ENCODE results near the gene U2AF2. TPM values are rescaled to one million over a fixed set of nuclear protein-coding genes. Genes with fewer than 3 reads are reported as not detected.
A peak's percentile ranks its signal among the peaks of the same experiment; 100 is the strongest.

The U2AF2 gene
- polyA plus RNA-seq, 2 donors: 110 to 120 TPM

DNA sequence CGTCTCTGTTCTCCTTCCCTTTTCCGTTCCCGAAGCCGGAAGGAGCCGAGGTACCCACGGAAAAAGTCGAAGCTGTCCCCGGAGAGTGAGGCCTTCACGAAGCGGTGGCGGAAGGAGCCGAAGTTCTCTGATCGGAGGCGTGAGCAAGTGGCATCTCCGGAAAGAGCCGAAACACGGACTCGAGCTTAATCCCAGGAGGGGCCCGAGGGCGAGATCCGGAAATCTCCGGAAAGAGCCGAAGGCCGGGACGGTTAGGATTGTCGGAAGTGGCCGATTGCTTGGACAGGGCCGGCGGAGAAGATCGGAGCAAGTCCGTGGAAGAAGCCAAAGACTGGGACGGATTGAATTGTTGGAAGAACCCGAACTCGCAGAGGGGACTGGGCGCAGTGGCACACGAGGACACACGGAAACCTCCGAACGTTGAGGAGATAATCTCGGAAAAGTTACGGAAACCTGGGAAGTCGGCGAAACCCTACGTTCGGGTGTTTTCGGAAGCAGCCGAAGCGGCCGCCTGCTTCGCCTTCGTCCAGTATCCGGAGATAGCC, 440 bp upstream of the U2AF2 start:
- 0% methylated on average over 52 of the region's 52 CpGs for WGBS, 2 donors
- peak overlapping the region; percentile 56 to 90 for H3K4me3 ChIP-seq (ENCODE audit: low read depth in 1 of 2, low read length in 2 of 2)
- peak overlapping the region; percentile 94 to 95 for H3K27ac ChIP-seq (ENCODE audit: low read depth in 2 of 2, low read length in 1 of 2)
- peaks cover 0 to 6% of the 10 kb centered on the region in 2 donors for H3K36me3 ChIP-seq (ENCODE audit: control insufficient read depth in 2 of 2, insufficient read depth in 2 of 2, low read length in 1 of 2)
- peaks cover 7 to 21% of the 10 kb centered on the region in 2 donors for H3K4me1 ChIP-seq (ENCODE audit: control insufficient read depth in 2 of 2, insufficient read depth in 2 of 2, low read length in 1 of 2)
- no peaks in the 10 kb centered on the region for H3K27me3 ChIP-seq (ENCODE audit: control insufficient read depth in 1 of 2, insufficient read depth in 2 of 2, low read length in 2 of 2)
- H3K9me3 ChIP-seq (ENCODE audit: control insufficient read depth in 2 of 2, insufficient read depth in 1 of 2, low read depth in 1 of 2, low read length in 1 of 2): no peaks in the 10 kb centered on the region

DNA sequence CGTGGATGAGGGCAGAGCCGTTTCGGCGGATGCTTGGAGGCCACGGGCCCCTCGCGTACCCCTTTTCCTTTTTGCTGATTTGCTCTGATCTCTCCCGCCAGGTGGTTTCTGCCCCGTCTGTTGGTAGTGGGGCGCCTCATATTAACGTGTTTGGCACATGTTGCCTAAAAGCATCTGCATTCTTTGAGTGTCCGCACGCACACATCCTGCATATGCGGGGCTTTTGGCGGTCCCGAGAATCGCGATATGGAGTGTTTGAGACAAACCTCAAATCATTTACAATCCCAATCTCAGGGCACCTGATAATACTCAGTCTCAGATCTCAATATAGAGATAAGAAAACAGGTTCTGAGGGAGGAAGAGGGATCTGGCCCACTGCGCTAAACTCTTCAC, 809 bp downstream of the U2AF2 start:
- Histone ChIP-seq H3K4me3 (ENCODE audit: low read depth in 1 of 2, low read length in 2 of 2) (peak overlapping the region; percentile 85 to 90), H3K27me3 (ENCODE audit: control insufficient read depth in 1 of 2, insufficient read depth in 2 of 2, low read length in 2 of 2) (no peaks in the 10 kb centered on the region), H3K9me3 (ENCODE audit: control insufficient read depth in 2 of 2, insufficient read depth in 1 of 2, low read depth in 1 of 2, low read length in 1 of 2) (no peaks in the 10 kb centered on the region), H3K4me1 (ENCODE audit: control insufficient read depth in 2 of 2, insufficient read depth in 2 of 2, low read length in 1 of 2) (peaks cover 12 to 19% of the 10 kb centered on the region in 2 donors), H3K27ac (ENCODE audit: low read depth in 2 of 2, low read length in 1 of 2) (peak overlapping the region; percentile 98 to 99), H3K36me3 (ENCODE audit: control insufficient read depth in 2 of 2, insufficient read depth in 2 of 2, low read length in 1 of 2) (peaks cover 5 to 12% of the 10 kb centered on the region in 2 donors)
- WGBS, 2 donors: 0 to 1% methylated on average over 19 of the region's 19 CpGs

DNA sequence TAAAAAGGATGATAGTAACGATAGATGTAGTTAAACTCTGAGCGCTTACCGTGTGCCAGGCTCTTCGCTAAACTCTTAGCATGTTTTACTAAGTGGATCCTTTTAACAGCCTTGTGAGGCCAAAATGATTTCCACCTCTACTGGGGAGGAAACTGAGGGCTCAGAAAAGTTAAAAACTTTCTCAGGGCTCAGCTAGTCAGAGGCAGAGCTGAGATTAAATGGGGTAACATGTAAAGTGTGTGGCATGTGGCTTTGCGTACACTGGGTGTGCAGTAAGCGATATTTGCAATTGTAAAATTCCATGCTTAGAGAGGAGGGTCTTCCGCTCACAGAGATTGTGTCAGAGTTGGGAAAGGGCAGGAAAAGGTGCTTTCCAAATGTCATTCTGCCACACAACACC, 1.7 kb downstream of the U2AF2 start:
- Histone ChIP-seq H3K36me3 (ENCODE audit: control insufficient read depth in 2 of 2, insufficient read depth in 2 of 2, low read length in 1 of 2) (peaks cover 10 to 21% of the 10 kb centered on the region in 2 donors), H3K27ac (ENCODE audit: low read depth in 2 of 2, low read length in 1 of 2) (no peak overlapping the region)

DNA sequence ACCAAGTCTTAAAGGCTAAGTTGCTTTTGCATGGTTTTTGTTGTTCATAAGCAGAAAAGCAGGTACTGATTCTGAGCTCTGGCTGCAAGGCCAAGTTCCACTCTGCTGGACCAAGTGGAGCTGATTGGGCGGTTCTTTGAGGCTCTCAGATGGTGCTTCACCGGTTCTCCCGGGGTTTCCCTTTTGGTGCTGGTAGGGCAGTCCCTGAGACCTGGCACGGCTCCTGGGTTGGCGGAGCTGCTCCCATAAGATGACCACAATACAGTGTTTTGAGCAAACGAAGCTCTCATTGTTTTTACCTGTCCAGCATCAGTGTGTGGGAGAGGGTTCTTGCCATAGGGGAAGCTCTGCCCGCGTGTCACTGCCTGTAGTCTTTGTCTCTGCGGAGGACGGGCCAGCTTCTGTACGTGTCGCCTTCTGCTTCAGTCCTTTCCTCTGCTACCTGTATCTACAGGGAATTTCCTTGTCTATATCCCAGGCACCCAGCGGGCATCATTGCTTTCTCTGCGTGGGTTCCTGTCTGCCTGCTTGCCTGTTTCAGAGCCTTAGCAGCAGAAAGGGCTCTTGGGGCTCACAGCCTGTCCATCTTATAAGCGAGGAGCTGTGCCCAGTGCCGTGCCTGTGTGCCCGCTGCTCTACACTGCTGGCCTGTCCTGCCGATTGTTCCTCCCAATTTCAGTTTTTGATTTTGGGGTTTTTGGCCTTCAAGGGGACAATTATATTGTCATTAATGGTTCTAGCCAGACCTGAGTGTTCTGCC, 2.3 kb downstream of the U2AF2 start:
- Histone ChIP-seq H3K4me3 (ENCODE audit: low read depth in 1 of 2, low read length in 2 of 2) (peak overlapping the region; percentile 7 to 90), H3K36me3 (ENCODE audit: control insufficient read depth in 2 of 2, insufficient read depth in 2 of 2, low read length in 1 of 2) (peaks cover 14 to 27% of the 10 kb centered on the region in 2 donors), H3K4me1 (ENCODE audit: control insufficient read depth in 2 of 2, insufficient read depth in 2 of 2, low read length in 1 of 2) (peaks cover 12 to 19% of the 10 kb centered on the region in 2 donors), H3K9me3 (ENCODE audit: control insufficient read depth in 2 of 2, insufficient read depth in 1 of 2, low read depth in 1 of 2, low read length in 1 of 2) (no peaks in the 10 kb centered on the region), H3K27ac (ENCODE audit: low read depth in 2 of 2, low read length in 1 of 2) (peak overlapping the region in 1 of 2 donors; percentile 26), H3K27me3 (ENCODE audit: control insufficient read depth in 1 of 2, insufficient read depth in 2 of 2, low read length in 2 of 2) (no peaks in the 10 kb centered on the region)
- 21 to 23% methylated on average over 18 of the region's 18 CpGs for WGBS, 2 donors

More for the DNA sequence above, 1.7 kb downstream of the U2AF2 start:
- peaks cover 12 to 19% of the 10 kb centered on the region in 2 donors for H3K4me1 ChIP-seq (ENCODE audit: control insufficient read depth in 2 of 2, insufficient read depth in 2 of 2, low read length in 1 of 2)
- 43 to 44% methylated on average over 7 of the region's 7 CpGs for WGBS, 2 donors
- no peaks in the 10 kb centered on the region for H3K9me3 ChIP-seq (ENCODE audit: control insufficient read depth in 2 of 2, insufficient read depth in 1 of 2, low read depth in 1 of 2, low read length in 1 of 2)
- peak overlapping the region in 1 of 2 donors; percentile 90 for H3K4me3 ChIP-seq (ENCODE audit: low read depth in 1 of 2, low read length in 2 of 2)
- H3K27me3 ChIP-seq (ENCODE audit: control insufficient read depth in 1 of 2, insufficient read depth in 2 of 2, low read length in 2 of 2): no peaks in the 10 kb centered on the region

DNA sequence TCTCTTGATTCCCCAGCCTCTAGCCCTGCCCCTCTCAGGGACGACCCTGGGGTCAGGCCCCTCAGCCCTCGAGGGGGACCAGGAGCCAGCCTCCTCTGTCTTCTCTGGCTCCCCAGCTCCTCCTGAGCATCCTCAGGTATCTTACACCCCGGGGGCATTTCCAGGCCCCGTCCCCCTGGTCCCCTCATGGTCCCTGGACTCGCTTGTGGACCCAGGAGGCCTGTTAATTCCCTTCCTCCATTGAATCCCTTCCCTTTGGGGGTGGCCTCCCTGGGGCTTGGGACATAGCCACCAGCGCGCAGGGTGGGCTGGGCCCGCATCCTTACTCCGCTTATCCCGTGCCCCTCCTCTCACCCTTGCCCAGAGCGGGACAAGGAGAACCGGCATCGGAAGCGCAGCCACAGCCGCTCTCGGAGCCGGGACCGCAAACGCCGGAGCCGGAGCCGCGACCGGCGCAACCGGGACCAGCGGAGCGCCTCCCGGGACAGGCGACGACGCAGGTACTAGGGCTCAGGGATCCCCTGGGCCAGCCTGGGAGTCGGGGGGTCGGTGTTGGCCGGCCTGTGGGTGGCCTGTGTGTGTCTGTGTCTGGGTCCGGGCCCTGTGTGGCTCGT, 4.1 kb downstream of the U2AF2 start:
- no peaks in the 10 kb centered on the region for H3K27me3 ChIP-seq (ENCODE audit: control insufficient read depth in 1 of 2, insufficient read depth in 2 of 2, low read length in 2 of 2)
- peaks cover 12 to 19% of the 10 kb centered on the region in 2 donors for H3K4me1 ChIP-seq (ENCODE audit: control insufficient read depth in 2 of 2, insufficient read depth in 2 of 2, low read length in 1 of 2)
- no peak overlapping the region for H3K4me3 ChIP-seq (ENCODE audit: low read depth in 1 of 2, low read length in 2 of 2)
- no peaks in the 10 kb centered on the region for H3K9me3 ChIP-seq (ENCODE audit: control insufficient read depth in 2 of 2, insufficient read depth in 1 of 2, low read depth in 1 of 2, low read length in 1 of 2)
- WGBS, 2 donors: 90 to 91% methylated on average over 36 to 37 of the region's 37 CpGs
- H3K36me3 ChIP-seq (ENCODE audit: control insufficient read depth in 2 of 2, insufficient read depth in 2 of 2, low read length in 1 of 2): peaks cover 28 to 43% of the 10 kb centered on the region in 2 donors
- H3K27ac ChIP-seq (ENCODE audit: low read depth in 2 of 2, low read length in 1 of 2): no peak overlapping the region

DNA sequence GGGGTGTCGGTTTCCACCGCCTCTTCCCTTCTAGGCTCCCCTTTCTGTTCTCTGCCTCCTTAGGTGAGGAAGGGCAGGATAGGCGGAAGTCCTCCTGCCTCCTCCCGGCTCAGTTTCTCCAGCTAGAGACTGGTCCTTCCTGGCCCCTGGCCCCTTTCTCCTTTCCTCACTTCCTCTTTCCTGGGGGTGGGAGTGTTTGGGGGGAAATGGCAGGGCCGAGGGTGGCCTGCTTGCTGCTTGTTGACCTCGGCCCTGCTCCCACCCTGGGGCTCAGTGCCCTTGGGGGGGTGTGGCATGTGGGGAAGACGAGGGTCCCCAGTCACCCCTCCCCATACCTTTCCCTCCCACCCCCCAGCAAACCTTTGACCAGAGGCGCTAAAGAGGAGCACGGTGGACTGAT, 5.0 kb downstream of the U2AF2 start:
- Histone ChIP-seq H3K27me3 (ENCODE audit: control insufficient read depth in 1 of 2, insufficient read depth in 2 of 2, low read length in 2 of 2) (no peaks in the 10 kb centered on the region), H3K9me3 (ENCODE audit: control insufficient read depth in 2 of 2, insufficient read depth in 1 of 2, low read depth in 1 of 2, low read length in 1 of 2) (no peaks in the 10 kb centered on the region), H3K27ac (ENCODE audit: low read depth in 2 of 2, low read length in 1 of 2) (no peak overlapping the region), H3K4me3 (ENCODE audit: low read depth in 1 of 2, low read length in 2 of 2) (no peak overlapping the region), H3K36me3 (ENCODE audit: control insufficient read depth in 2 of 2, insufficient read depth in 2 of 2, low read length in 1 of 2) (peaks cover 31 to 52% of the 10 kb centered on the region in 2 donors), H3K4me1 (ENCODE audit: control insufficient read depth in 2 of 2, insufficient read depth in 2 of 2, low read length in 1 of 2) (peaks cover 12 to 19% of the 10 kb centered on the region in 2 donors)
- 68 to 74% methylated on average over 9 of the region's 9 CpGs for WGBS, 2 donors

DNA sequence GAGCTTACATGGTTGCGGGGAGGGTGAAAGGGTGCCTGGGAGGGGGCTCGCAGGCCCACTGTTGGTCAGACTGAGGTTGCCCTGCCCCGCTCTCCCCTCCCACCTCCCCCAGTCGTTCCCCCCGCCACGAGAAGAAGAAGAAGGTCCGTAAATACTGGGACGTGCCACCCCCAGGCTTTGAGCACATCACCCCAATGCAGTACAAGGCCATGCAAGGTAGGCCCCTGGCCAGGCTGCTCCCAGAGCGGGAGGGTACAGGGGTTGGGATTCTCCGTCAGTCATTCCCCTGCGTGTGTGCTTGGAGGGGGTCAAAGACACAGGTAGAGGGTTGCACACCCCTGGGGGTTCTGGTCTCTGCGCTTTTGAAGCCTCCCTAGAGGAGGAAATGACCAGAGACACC, 5.6 kb downstream of the U2AF2 start:
- Histone ChIP-seq H3K9me3 (ENCODE audit: control insufficient read depth in 2 of 2, insufficient read depth in 1 of 2, low read depth in 1 of 2, low read length in 1 of 2) (no peaks in the 10 kb centered on the region), H3K4me3 (ENCODE audit: low read depth in 1 of 2, low read length in 2 of 2) (no peak overlapping the region), H3K4me1 (ENCODE audit: control insufficient read depth in 2 of 2, insufficient read depth in 2 of 2, low read length in 1 of 2) (peaks cover 12 to 19% of the 10 kb centered on the region in 2 donors), H3K36me3 (ENCODE audit: control insufficient read depth in 2 of 2, insufficient read depth in 2 of 2, low read length in 1 of 2) (peaks cover 31 to 55% of the 10 kb centered on the region in 2 donors), H3K27ac (ENCODE audit: low read depth in 2 of 2, low read length in 1 of 2) (no peak overlapping the region), H3K27me3 (ENCODE audit: control insufficient read depth in 1 of 2, insufficient read depth in 2 of 2, low read length in 2 of 2) (no peaks in the 10 kb centered on the region)
- 91% methylated on average over 11 to 12 of the region's 12 CpGs for WGBS, 2 donors

DNA sequence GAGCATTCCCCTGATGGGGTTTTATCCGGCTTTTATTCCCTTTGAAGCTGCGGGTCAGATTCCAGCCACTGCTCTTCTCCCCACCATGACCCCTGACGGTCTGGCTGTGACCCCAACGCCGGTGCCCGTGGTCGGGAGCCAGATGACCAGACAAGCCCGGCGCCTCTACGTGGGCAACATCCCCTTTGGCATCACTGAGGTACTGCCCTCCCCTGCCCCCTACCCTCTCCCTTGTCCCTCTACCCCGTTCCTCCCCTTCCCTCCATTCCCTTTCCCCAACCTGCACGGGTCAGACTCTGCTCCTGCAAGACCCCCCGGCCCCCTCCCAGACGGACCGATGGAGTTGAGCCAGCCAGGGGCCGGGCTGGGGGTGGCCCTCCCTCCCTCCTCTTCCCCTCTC, 6.2 kb downstream of the U2AF2 start:
- peaks cover 12 to 19% of the 10 kb centered on the region in 2 donors for H3K4me1 ChIP-seq (ENCODE audit: control insufficient read depth in 2 of 2, insufficient read depth in 2 of 2, low read length in 1 of 2)
- WGBS, 2 donors: 77 to 83% methylated on average over 16 of the region's 16 CpGs
- peaks cover 31 to 58% of the 10 kb centered on the region in 2 donors for H3K36me3 ChIP-seq (ENCODE audit: control insufficient read depth in 2 of 2, insufficient read depth in 2 of 2, low read length in 1 of 2)
- no peaks in the 10 kb centered on the region for H3K27me3 ChIP-seq (ENCODE audit: control insufficient read depth in 1 of 2, insufficient read depth in 2 of 2, low read length in 2 of 2)
- no peak overlapping the region for H3K4me3 ChIP-seq (ENCODE audit: low read depth in 1 of 2, low read length in 2 of 2)
- no peaks in the 10 kb centered on the region for H3K9me3 ChIP-seq (ENCODE audit: control insufficient read depth in 2 of 2, insufficient read depth in 1 of 2, low read depth in 1 of 2, low read length in 1 of 2)
- no peak overlapping the region for H3K27ac ChIP-seq (ENCODE audit: low read depth in 2 of 2, low read length in 1 of 2)

DNA sequence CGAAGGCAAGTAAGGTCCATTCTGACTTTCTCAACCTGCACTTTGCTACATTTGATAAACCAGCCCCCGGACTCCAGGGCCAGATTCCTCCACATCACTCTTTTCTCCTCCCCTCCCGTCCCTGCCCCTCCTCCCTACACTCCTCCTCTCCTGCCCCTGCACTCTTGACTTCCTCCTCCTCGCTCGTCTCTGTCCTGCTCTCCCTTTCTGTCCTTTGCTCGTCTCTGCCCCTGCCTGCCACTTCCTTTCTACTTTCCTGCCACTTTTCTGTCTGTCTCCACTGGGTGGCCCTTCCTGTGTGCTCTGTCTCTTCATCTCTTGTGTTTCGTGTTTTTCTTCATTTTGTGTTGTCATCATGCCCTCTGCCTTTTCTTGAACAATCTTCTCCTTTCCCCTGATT, 7.0 kb downstream of the U2AF2 start:
- Histone ChIP-seq H3K4me1 (ENCODE audit: control insufficient read depth in 2 of 2, insufficient read depth in 2 of 2, low read length in 1 of 2) (peaks cover 12 to 17% of the 10 kb centered on the region in 2 donors), H3K9me3 (ENCODE audit: control insufficient read depth in 2 of 2, insufficient read depth in 1 of 2, low read depth in 1 of 2, low read length in 1 of 2) (no peaks in the 10 kb centered on the region), H3K36me3 (ENCODE audit: control insufficient read depth in 2 of 2, insufficient read depth in 2 of 2, low read length in 1 of 2) (peaks cover 31 to 67% of the 10 kb centered on the region in 2 donors), H3K27me3 (ENCODE audit: control insufficient read depth in 1 of 2, insufficient read depth in 2 of 2, low read length in 2 of 2) (no peaks in the 10 kb centered on the region), H3K27ac (ENCODE audit: low read depth in 2 of 2, low read length in 1 of 2) (no peak overlapping the region), H3K4me3 (ENCODE audit: low read depth in 1 of 2, low read length in 2 of 2) (no peak overlapping the region)
- 67 to 71% methylated on average over 7 of the region's 7 CpGs for WGBS, 2 donors
